T-cell (primary cell): Measurements from ENCODE around the gene SLCO2A1. TPM values are rescaled to one million over a fixed set of nuclear protein-coding genes. Genes with fewer than 3 reads are reported as not detected.

Experiments
- ATAC-seq, 4 experiments: fragments of 200-7000 bp in 3 of 4; fragments of 150-1000 bp in 1 of 4; cut with Tn5 transposase; replicated peaks in 1 of 4; 1 replicate in 3 of 4; 2 replicates in 1 of 4; pipeline ENCODE4 v1.10.0; 2021; ENCODE audit warnings: moderate library complexity in 3 of 4, mild to moderate bottlenecking in 2 of 4, moderate number of reproducible peaks in 1 of 4
- CTCF ChIA-PET, 2 donors: fragments of 300-600 bp; sonication (Branson Sonifier 250); formaldehyde crosslinking; loops; one replicate each; lab custom pipeline; 2022; ENCODE audit warnings: antibody characterized with exemption in 2 of 2; lab: Charles Lee
- POLR2A ChIA-PET, 2 donors: fragments of 300-600 bp; sonication (Branson Sonifier 250); formaldehyde crosslinking; loops; one replicate each; lab custom pipeline; 2022; ENCODE audit warnings: antibody characterized with exemption in 2 of 2; lab: Charles Lee
- DNase-seq, 35 experiments: peaks; one replicate each; pipeline versions ENCODE4 v3.0.0 to v3.0.0-alpha.2; 2013 to 2023
- H3K27ac ChIP-seq: one replicate; pipeline ENCODE4 v1.5.1; 2013; ENCODE audit warnings: low read length
- H3K27me3 ChIP-seq, 2 experiments: replicated peaks in 1 of 2; 1 replicate in 1 of 2; 2 replicates in 1 of 2; pipeline versions ENCODE4 v1.6.1 to v1.7.0; 2013; ENCODE audit warnings: low read length in 1 of 2, mixed read lengths in 1 of 2; ENCODE audit not compliant: control insufficient read depth in 2 of 2, insufficient read depth in 2 of 2; ENCODE audit errors: extremely low read depth in 1 of 2
- H3K36me3 ChIP-seq, 2 donors: 1 replicate in 1 of 2; 2 replicates in 1 of 2; pipeline versions ENCODE4 v1.6.1 to v1.7.0; 2013; ENCODE audit warnings: low read length in 1 of 2; ENCODE audit not compliant: control insufficient read depth in 2 of 2, insufficient read depth in 1 of 2; ENCODE audit errors: extremely low read depth in 1 of 2
- H3K4me1 ChIP-seq, 2 experiments: 1 replicate in 1 of 2; 2 replicates in 1 of 2; pipeline versions ENCODE4 v1.6.1 to v1.7.0; 2013; ENCODE audit warnings: low read length in 2 of 2, mixed read lengths in 1 of 2; ENCODE audit not compliant: insufficient read depth in 2 of 2, control insufficient read depth in 1 of 2; ENCODE audit errors: extremely low read depth in 1 of 2
- H3K4me3 ChIP-seq, 2 donors: 1 replicate in 1 of 2; 2 replicates in 1 of 2; pipeline versions ENCODE4 v1.5.1 to v1.7.0; 2013; ENCODE audit warnings: mild to moderate bottlenecking in 2 of 2, low read length in 1 of 2, moderate library complexity in 1 of 2; ENCODE audit not compliant: control insufficient read depth in 1 of 2; ENCODE audit errors: extremely low read depth in 1 of 2
- H3K9me3 ChIP-seq: 2 replicates; pipeline ENCODE4 v1.7.0; 2013
- H3K27ac Mint-ChIP-seq, 2 donors: one replicate each; pipeline ENCODE4 v1.8.0; 2020 to 2021; ENCODE audit warnings: mild to moderate bottlenecking in 2 of 2, mixed read lengths in 2 of 2
- H3K27me3 Mint-ChIP-seq, 2 donors: one replicate each; pipeline ENCODE4 v1.8.0; 2021 to 2022; ENCODE audit warnings: mixed read lengths in 2 of 2
- H3K36me3 Mint-ChIP-seq: one replicate; pipeline ENCODE4 v1.8.0; 2021; ENCODE audit warnings: mixed read lengths
- H3K4me1 Mint-ChIP-seq, 3 donors: one replicate each; pipeline ENCODE4 v1.8.0; 2020 to 2022; ENCODE audit warnings: mixed read lengths in 3 of 3, mild to moderate bottlenecking in 1 of 3
- H3K4me3 Mint-ChIP-seq, 3 donors: one replicate each; pipeline ENCODE4 v1.8.0; 2020 to 2022; ENCODE audit warnings: mild to moderate bottlenecking in 3 of 3, mixed read lengths in 3 of 3, moderate library complexity in 3 of 3
- H3K9me3 Mint-ChIP-seq, 3 donors: one replicate each; pipeline ENCODE4 v1.8.0; 2020 to 2022; ENCODE audit warnings: mixed read lengths in 3 of 3
- WGBS: methylation state at CpG from one replicate; pipeline ENCODE4 v1.1.5; 2013; ENCODE audit warnings: missing lambda C conversion rate; ENCODE audit not compliant: insufficient coverage; 5-methylcytosine and 5-hydroxymethylcytosine counted together
- total RNA-seq, 35 experiments: library from RNA in 6 of 35; stranded (reverse) in 6 of 35; fragments of 120-200 nt in 1 of 35; gene quantifications; one replicate each; pipeline versions ENCODE4 v1.2.1 to v1.2.4 and lab custom pipeline; 2013 to 2026

The SLCO2A1 gene
- total RNA-seq, 5 donors from 2014 or later (not counting 1 experiment from before 2014, with no cell fraction given) = 0.18 to 0.39 (median 0.25) TPM; not detected in 2

DNA sequence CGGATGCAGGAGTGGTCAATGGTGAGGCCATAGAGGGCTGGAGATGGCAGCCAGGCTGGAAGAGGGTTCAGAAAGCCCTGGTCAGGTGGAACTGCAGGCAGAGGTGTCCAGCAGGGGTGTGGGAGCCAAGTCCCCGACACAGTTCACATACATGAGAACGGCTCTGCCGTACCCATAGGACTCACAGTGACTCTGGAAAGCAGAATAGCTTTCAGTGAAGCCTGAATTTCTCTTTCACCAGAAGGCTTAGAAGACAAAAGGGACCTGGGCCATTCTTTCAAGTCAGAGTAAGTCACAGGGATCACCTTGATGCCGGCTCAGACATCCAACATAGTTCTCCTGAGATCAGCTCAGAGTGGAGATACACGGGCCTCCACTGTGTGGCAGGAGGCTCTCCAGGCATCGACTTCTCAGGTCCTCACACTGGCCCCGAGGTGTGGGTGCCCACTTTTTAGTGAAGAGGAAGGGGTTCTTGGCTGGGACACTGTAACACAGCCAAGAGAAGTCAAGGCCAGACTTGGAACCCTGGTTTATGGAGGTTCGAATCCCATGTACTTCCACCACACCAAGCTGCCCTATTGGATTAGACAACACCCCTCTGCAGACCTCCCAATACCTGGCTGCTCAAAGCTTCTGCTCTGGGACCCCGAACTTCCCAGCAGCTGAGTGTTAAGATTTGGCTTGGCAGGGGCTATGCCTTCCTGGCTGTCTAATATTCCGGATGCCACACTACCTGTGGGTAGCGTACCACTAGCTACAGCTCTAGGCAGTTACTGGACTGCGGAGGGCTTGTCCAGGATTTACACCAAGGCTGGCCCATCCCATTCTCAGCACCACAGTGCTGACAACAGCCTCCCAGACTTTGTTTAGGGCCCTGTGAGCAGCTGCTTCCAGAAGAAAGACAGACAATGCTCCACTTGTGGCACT lies 93.6 kb downstream of the SLCO2A1 start:
- Histone ChIP-seq H3K27ac (no peak overlapping the region), H3K27me3 (peaks cover 0 to 24% of the 10 kb centered on the region in 2 experiments), H3K4me1 (no peaks in the 10 kb centered on the region), H3K9me3 (no peaks in the 10 kb centered on the region), H3K36me3 (no peaks in the 10 kb centered on the region), H3K4me3 (no peak overlapping the region)
- no peaks in the 10 kb centered on the region for H3K36me3 Mint-ChIP-seq
- ATAC-seq (no peak), DNase-seq (no peak)
- H3K4me1 Mint-ChIP-seq = no peaks in the 10 kb centered on the region
- ChIA-PET POLR2A (interaction anchor here in 1 of 2 donors (0.6 kb wide), 1 partner anchor 1566 kb away, joined by 7 read pairs; no protein-coding TSS in a partner anchor), CTCF (no interaction called here)
- 74% methylated on average over 10 of the region's 13 CpGs for WGBS
- H3K4me3 Mint-ChIP-seq = no peak overlapping the region
- peaks cover 0 to 4% of the 10 kb centered on the region in 2 donors for H3K27me3 Mint-ChIP-seq
- no peak overlapping the region for H3K27ac Mint-ChIP-seq
- no peaks in the 10 kb centered on the region for H3K9me3 Mint-ChIP-seq

DNA sequence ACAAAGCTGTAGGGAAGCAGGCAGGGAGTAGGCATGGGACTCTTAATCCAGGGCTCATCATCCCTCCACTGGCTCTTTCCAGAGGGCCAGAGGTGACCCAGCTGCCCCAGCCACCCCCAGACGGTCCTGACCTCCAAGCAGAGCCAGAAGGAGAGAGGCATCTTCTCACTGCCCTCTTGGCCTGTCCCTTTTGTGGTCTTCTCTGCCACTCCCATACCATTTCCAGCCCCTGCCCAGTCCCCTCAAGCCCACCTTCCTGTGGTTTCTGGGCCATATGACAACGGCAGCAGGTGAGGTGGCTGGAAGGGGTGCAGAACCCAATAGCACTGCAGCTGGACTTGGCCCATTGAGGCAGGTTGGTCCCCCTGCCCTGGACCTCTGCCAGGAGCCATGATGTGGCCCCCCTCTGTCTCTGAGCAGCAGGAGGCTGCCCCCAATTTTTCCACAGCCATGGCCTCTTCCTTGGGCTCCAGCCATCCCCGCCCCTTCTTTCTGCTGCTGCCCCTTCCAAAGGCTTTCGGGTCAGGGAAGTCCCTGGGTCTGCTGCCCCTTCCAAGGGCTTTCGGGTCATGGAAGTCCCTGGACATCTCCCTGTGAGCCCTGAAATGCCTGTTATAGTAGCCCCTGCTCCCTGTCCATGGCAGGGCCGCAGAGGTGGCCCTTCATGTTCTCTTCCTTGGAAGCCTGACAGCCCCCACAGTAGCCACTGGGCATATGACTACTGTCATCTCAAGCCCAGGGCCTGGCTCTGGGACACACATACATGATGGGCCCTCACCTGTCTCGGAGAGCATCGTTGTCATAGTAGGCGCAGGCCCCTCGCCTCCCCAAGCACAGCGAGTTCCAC lies 94.5 kb downstream of the SLCO2A1 start:
- Histone ChIP-seq H3K4me1 (no peaks in the 10 kb centered on the region), H3K9me3 (no peaks in the 10 kb centered on the region), H3K27ac (no peak overlapping the region), H3K4me3 (no peak overlapping the region), H3K27me3 (peaks cover 0 to 24% of the 10 kb centered on the region in 2 experiments), H3K36me3 (no peaks in the 10 kb centered on the region)
- ATAC-seq (no peak), DNase-seq (no peak)
- Mint-ChIP-seq H3K27ac (no peak overlapping the region), H3K4me1 (no peaks in the 10 kb centered on the region), H3K27me3 (peaks cover 0 to 4% of the 10 kb centered on the region in 2 donors), H3K4me3 (no peak overlapping the region), H3K9me3 (no peaks in the 10 kb centered on the region), H3K36me3 (no peaks in the 10 kb centered on the region)
- ChIA-PET CTCF (no interaction called here), POLR2A (no interaction called here)
- 76% methylated on average over 10 of the region's 11 CpGs for WGBS

DNA sequence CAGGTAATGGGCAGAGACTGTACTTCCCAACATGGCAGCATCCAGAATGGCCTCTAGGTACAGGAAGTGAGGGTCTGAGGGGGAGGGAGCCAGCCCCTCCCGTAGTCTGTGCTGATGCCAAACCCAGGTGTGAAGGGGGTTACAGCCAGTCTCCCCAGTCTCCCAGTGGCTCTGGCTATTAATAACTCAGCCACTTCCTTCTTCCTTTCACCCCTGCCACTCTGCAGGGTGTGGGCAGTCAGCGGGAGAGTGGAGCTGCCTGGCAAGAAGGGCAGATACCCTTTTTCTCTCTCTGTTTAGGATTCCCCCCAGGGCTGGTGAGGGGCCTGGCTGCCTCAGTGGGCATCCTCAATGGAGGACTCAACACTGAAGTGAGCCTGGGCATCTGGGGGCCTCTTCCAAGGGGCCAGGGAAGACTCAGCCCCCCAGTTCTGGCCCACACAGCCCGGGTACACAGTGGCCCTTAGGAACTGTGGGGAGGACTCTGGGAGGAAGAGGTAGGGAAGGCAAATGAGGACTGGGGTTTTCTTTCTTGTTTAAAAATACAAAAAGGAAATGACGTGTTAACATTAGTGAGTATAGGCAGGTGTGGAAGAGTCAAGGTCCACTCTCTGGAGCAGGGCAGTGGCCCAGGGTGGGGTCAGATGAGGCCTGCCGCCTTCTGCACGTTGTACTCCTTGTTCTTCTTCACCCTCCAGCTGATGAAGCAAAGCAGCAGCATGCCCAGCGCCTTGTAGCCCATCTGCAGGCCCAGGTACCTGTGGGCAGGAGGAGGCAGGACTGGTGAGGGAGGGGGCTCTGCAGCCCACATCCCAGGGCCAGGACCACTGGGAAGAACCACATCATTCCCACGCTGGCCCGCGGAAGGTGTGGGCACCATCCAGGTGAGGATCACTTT lies 95.4 kb downstream of the SLCO2A1 start:
- Mint-ChIP-seq H3K27ac (no peak overlapping the region), H3K27me3 (peaks cover 1 to 5% of the 10 kb centered on the region in 2 donors), H3K4me1 (no peaks in the 10 kb centered on the region), H3K36me3 (no peaks in the 10 kb centered on the region), H3K9me3 (no peaks in the 10 kb centered on the region), H3K4me3 (no peak overlapping the region)
- DNase-seq = no peak
- ChIA-PET POLR2A (no interaction called here), CTCF (no interaction called here)
- Histone ChIP-seq H3K4me1 (no peaks in the 10 kb centered on the region), H3K4me3 (no peak overlapping the region), H3K27me3 (peaks cover 0 to 24% of the 10 kb centered on the region in 2 experiments), H3K36me3 (no peaks in the 10 kb centered on the region), H3K9me3 (no peaks in the 10 kb centered on the region), H3K27ac (no peak overlapping the region)
- 90% methylated on average over 2 of the region's 10 CpGs for WGBS
- no peak for ATAC-seq

DNA sequence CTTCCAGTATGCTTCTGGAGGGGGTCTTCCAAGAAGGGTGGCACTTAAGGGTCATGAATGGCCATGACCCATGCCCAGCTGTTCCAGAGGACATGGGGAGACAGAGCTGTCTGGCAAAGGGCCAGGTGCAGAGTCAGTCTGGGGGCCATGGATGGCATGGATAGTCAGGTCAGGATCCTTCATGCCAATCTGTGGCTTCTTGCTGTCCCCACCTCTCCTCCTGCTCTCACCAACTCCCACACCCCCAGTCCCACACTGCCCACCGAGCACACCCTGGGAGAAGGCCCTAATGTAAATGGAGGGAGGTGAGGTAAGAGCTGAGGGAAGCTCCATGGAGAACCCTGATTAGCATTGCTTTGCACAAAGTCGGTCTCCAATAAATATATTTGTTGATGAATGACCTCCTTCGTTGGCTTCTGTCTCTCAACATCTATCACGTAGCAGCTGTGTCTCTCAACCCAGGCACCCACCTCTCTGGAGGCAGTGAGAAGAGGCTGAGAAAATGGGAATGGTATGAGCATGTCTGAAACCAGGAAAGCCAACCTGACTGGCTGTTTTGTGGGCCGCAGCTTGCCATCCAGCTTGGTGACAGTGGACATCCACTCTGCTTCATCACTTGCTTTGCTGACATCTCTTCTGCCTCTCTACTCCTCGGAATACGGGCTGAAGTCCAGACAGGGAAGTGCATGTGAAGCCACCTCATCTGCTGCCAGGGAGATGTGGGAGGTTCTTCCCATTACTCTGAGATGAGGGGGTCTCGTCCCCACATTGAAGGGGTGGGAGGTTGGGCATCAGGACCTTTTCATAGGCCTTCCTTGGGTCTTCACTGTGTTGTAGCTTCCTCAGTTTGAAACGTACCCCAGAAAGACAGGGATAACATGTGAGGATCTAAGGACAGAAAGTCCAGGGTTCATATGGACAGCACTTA lies 96.4 kb downstream of the SLCO2A1 start:
- H3K36me3 ChIP-seq = no peaks in the 10 kb centered on the region
- Mint-ChIP-seq H3K9me3 (no peaks in the 10 kb centered on the region), H3K4me3 (no peak overlapping the region), H3K27ac (no peak overlapping the region), H3K36me3 (no peaks in the 10 kb centered on the region), H3K27me3 (peaks cover 8 to 9% of the 10 kb centered on the region in 2 donors), H3K4me1 (no peaks in the 10 kb centered on the region)
- H3K4me3 ChIP-seq = no peak overlapping the region
- CTCF ChIA-PET = no interaction called here
- H3K9me3 ChIP-seq = no peaks in the 10 kb centered on the region
- H3K27ac ChIP-seq = no peak overlapping the region
- H3K27me3 ChIP-seq = peaks cover 0 to 30% of the 10 kb centered on the region in 2 experiments
- POLR2A ChIA-PET = no interaction called here
- DNase-seq (no peak), ATAC-seq (no peak)
- WGBS = 66% methylated on average over 3 of the region's 9 CpGs
- peaks cover 0 to under 1% of the 10 kb centered on the region in 2 experiments for H3K4me1 ChIP-seq

DNA sequence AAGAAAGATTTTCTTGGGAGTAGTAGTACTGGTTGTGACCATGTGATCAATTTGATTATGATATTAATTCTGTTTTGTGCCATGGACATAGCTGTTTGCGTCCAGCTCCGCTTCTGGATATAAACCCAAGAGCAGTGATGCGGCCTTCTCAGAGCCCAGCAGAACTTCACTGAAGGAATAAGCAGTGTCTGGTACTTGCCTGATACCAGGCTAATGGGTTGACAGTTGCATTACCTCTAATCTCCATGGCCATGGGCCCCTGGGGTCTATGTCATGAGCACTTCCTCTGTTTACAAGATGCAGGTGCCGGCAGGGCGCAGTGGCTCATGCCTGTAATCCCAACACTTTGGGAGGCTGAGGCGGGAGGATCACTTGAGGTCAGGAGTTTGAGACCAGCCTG lies 97.7 kb downstream of the SLCO2A1 start:
- no peak overlapping the region for H3K4me3 ChIP-seq
- WGBS = 87% methylated on average over 3 of the region's 6 CpGs
- H3K27me3 ChIP-seq = peaks cover 0 to 34% of the 10 kb centered on the region in 2 experiments
- ATAC-seq = no peak
- H3K9me3 ChIP-seq = no peaks in the 10 kb centered on the region
- DNase-seq = no peak
- no peaks in the 10 kb centered on the region for H3K9me3 Mint-ChIP-seq
- no peak overlapping the region for H3K27ac Mint-ChIP-seq
- peaks cover 12 to 15% of the 10 kb centered on the region in 2 donors for H3K27me3 Mint-ChIP-seq
- H3K36me3 Mint-ChIP-seq = no peaks in the 10 kb centered on the region
- peaks cover 5 to 6% (median 5%) of the 10 kb centered on the region in 3 donors for H3K4me1 Mint-ChIP-seq
- no peak overlapping the region for H3K27ac ChIP-seq
- ChIA-PET CTCF (interaction anchor here in 1 of 2 donors (0.6 to 0.9 kb wide), 2 partner anchors 9 to 114 kb away, joined by 3 read pairs; no protein-coding TSS in a partner anchor), POLR2A (no interaction called here)
- no peaks in the 10 kb centered on the region for H3K36me3 ChIP-seq
- no peak overlapping the region for H3K4me3 Mint-ChIP-seq
- H3K4me1 ChIP-seq = peaks cover 5 to 12% of the 10 kb centered on the region in 2 experiments
